HepG2 (cell line): Measurements from ENCODE around the gene PHF19. TPM values are rescaled to one million over a fixed set of nuclear protein-coding genes. Genes with fewer than 3 reads are reported as not detected.

Experiments
- CBX5 ChIP-seq: sonication (generic); formaldehyde crosslinking; IDR thresholded peaks from 2 replicates; pipeline ENCODE4 v1.4.0; 2020; ENCODE audit warnings: missing genetic modification reagents, borderline replicate concordance
- HMG20A ChIP-seq: IDR thresholded peaks from 2 replicates; pipeline ENCODE4 v1.6.1; 2016; ENCODE audit warnings: borderline replicate concordance
- MAFK ChIP-seq, 2 experiments: IDR thresholded peaks in 1 of 2; conservative IDR thresholded peaks in 1 of 2; 2 replicates each; pipeline ENCODE4 v1.6.1; 2011; ENCODE audit warnings: improper control_type of control experiment in 2 of 2, low read length in 2 of 2
- MTA1 ChIP-seq: sonication (generic); formaldehyde crosslinking; IDR thresholded peaks from 2 replicates; pipeline ENCODE4 v1.4.0; 2020; ENCODE audit warnings: missing genetic modification reagents, mild to moderate bottlenecking, borderline replicate concordance
- POLR2A ChIP-seq, 2 experiments: IDR thresholded peaks; 2 replicates each; pipeline ENCODE4 v1.6.1; 2011; ENCODE audit warnings: low read depth in 2 of 2, low read length in 2 of 2, mild to moderate bottlenecking in 1 of 2, moderate library complexity in 1 of 2; ENCODE audit not compliant: insufficient read depth in 1 of 2
- POLR2AphosphoS5 ChIP-seq: IDR thresholded peaks from 2 replicates; pipeline ENCODE4 v1.6.1; 2012; ENCODE audit warnings: low read depth, low read length
- PPARG ChIP-seq: conservative IDR thresholded peaks from 2 replicates; pipeline ENCODE4 v1.6.1; 2016; ENCODE audit warnings: missing biosample characterization, missing genetic modification reagents
- TBX3 ChIP-seq: fragments of 450-650 bp; IDR thresholded peaks from 2 replicates; pipeline ENCODE4 v1.6.1; 2017; ENCODE audit warnings: antibody characterized with exemption, mild to moderate bottlenecking, inconsistent platforms, borderline replicate concordance
- ZC3H13 ChIP-seq: sonication (generic); formaldehyde crosslinking; IDR thresholded peaks from 2 replicates; pipeline ENCODE4 v1.8.1; 2023; ENCODE audit warnings: mild to moderate bottlenecking, missing genetic modification reagents, moderate library complexity
- ZNF230 ChIP-seq: sonication (generic); formaldehyde crosslinking; IDR thresholded peaks from 2 replicates; pipeline ENCODE4 v1.4.0; 2020; ENCODE audit warnings: mild to moderate bottlenecking, missing genetic modification reagents
- ZNF24 ChIP-seq: fragments of 450-650 bp; IDR thresholded peaks from 2 replicates; pipeline ENCODE4 v1.6.1; 2017; ENCODE audit warnings: antibody characterized with exemption, mild to moderate bottlenecking
- ZNF431 ChIP-seq: sonication (generic); formaldehyde crosslinking; IDR thresholded peaks from 2 replicates; pipeline ENCODE4 v1.9.0; 2022; ENCODE audit warnings: missing genetic modification reagents, low read depth, mild to moderate bottlenecking, borderline replicate concordance
- ZNF484 ChIP-seq: sonication (generic); formaldehyde crosslinking; IDR thresholded peaks from 2 replicates; pipeline ENCODE4 v1.5.1; 2020; ENCODE audit warnings: mild to moderate bottlenecking, low read depth, missing genetic modification reagents, borderline replicate concordance
- ZNF572 ChIP-seq: sonication (generic); formaldehyde crosslinking; IDR thresholded peaks from 2 replicates; pipeline ENCODE4 v1.5.1; 2020; ENCODE audit warnings: mild to moderate bottlenecking, missing genetic modification reagents
- ZNF746 ChIP-seq: sonication (generic); formaldehyde crosslinking; IDR thresholded peaks from 2 replicates; pipeline ENCODE4 v1.8.0; 2022; ENCODE audit warnings: mild to moderate bottlenecking, missing genetic modification reagents
- ZNF83 ChIP-seq: sonication (generic); formaldehyde crosslinking; IDR thresholded peaks from 2 replicates; pipeline ENCODE4 v1.4.0; 2020; ENCODE audit warnings: missing genetic modification reagents, mild to moderate bottlenecking, borderline replicate concordance
- ZNF879 ChIP-seq: sonication (generic); formaldehyde crosslinking; IDR thresholded peaks from 2 replicates; pipeline ENCODE4 v1.8.1; 2023; ENCODE audit warnings: missing genetic modification reagents
- polyA plus RNA-seq, 8 experiments: library from polyadenylated mRNA; depleted of rRNA in 3 of 8; stranded (reverse) in 7 of 8; unstranded in 1 of 8; fragments of >200 nt; fragmentation: Illumina TruSeq in 4 of 8; extraction: Trizol in 4 of 8; gene quantifications; 2 replicates each; pipeline versions ENCODE4 v1.2.1 to v1.2.3, GENCODE V29; 2011 to 2016; ENCODE audit warnings: low read depth in 4 of 8, missing spikeins in 1 of 8, mixed read lengths in 1 of 8; ENCODE audit not compliant: insufficient read depth in 1 of 8
- total RNA-seq, 5 experiments: library from RNA; depleted of rRNA; stranded (reverse); fragments of >200 nt; fragmentation: Illumina TruSeq; extraction: Trizol; gene quantifications; 2 replicates each; pipeline ENCODE4 v1.2.3, GENCODE V29; 2016; ENCODE audit warnings: low read depth in 1 of 5
- TF ChIP-seq, protein P1 (sequence below): sonication (generic); formaldehyde crosslinking; IDR thresholded peaks from 2 replicates; pipeline ENCODE4 v1.4.0; 2020; ENCODE audit warnings: mild to moderate bottlenecking, missing genetic modification reagents
- TF ChIP-seq, protein P2 (sequence below): sonication (generic); formaldehyde crosslinking; IDR thresholded peaks from 2 replicates; pipeline ENCODE4 v1.9.0; 2021; ENCODE audit warnings: missing genetic modification reagents, mild to moderate bottlenecking, borderline replicate concordance
- TF ChIP-seq, protein P3 (sequence below): sonication (generic); formaldehyde crosslinking; IDR thresholded peaks from 2 replicates; pipeline ENCODE4 v1.4.0; 2020; ENCODE audit warnings: missing genetic modification reagents
- TF ChIP-seq, protein P4 (sequence below): sonication (generic); formaldehyde crosslinking; IDR thresholded peaks from 2 replicates; pipeline ENCODE4 v1.4.0; 2020; ENCODE audit warnings: missing genetic modification reagents, borderline replicate concordance

Gene PHF19
- total and polyA plus RNA-seq, 2 of the 13 experiments (the other 11 are each of a cell fraction or from before 2014, with no cell fraction given): 29.7 to 41.3 TPM

DNA sequence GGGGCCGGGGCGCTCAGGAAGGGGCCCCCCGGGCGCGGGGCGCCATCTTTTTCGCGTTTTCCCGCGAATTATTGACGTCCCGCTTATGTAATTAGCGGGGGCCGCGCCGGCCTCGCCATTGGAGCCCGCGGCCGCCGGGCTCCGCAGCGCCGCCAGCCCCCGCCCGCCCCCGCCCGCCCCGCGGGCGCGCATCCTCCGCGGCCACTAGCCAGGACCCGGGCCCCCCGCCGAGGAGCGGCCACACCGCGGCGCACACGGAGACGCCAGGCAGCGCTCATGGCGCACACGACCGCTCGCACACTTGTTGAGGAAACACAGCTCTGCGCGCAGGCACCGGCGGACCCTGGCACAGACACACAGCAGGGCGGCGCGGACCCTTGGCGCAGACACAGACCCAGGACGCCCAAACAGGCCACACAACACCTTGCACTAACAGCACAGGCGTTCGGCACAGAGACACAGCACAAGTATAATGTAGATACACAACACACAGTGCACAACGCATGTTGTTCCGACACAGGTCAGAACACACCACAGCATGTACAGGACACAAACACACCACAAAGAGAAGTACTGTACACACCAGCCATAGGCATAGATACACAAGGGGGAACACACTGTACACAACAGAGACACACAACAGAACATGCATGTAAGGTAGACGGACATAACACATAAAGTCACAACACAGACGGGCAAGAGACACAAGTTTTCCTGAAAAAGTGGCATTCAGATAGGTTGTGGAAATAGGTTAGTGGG lies 467 bp upstream of the PHF19 start (continued):
- TF ChIP-seq, protein P1, sequence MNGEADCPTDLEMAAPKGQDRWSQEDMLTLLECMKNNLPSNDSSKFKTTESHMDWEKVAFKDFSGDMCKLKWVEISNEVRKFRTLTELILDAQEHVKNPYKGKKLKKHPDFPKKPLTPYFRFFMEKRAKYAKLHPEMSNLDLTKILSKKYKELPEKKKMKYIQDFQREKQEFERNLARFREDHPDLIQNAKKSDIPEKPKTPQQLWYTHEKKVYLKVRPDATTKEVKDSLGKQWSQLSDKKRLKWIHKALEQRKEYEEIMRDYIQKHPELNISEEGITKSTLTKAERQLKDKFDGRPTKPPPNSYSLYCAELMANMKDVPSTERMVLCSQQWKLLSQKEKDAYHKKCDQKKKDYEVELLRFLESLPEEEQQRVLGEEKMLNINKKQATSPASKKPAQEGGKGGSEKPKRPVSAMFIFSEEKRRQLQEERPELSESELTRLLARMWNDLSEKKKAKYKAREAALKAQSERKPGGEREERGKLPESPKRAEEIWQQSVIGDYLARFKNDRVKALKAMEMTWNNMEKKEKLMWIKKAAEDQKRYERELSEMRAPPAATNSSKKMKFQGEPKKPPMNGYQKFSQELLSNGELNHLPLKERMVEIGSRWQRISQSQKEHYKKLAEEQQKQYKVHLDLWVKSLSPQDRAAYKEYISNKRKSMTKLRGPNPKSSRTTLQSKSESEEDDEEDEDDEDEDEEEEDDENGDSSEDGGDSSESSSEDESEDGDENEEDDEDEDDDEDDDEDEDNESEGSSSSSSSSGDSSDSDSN (CRISPR knock-in tag): peak; percentile 61; the same call in 1 of the 2 replicates
- TF ChIP-seq HMG20A (CRISPR knock-in tag) (0 out of 2 replicates have a peak, but pooled peaks have one; percentile 25), ZNF24 (no peak), TBX3 (no peak), ZNF230 (CRISPR knock-in tag) (0 out of 2 replicates have a peak, but pooled peaks have one; percentile 49), ZNF83 (CRISPR knock-in tag) (peak; percentile 63; the same call in 1 of the 2 replicates), POLR2AphosphoS5 (peak; percentile 22; the same call in 1 of the 2 replicates), ZNF484 (CRISPR knock-in tag) (no peak), ZNF746 (no peak), POLR2A (IDR thresholded peaks at IDR 0.05; ENCODE audit: insufficient read depth in 1 of 2, low read depth in 2 of 2, low read length in 2 of 2) (peak; percentile 14 to 70; a peak in 3 of 4 replicates), ZNF879 (CRISPR knock-in tag) (no peak), MAFK (conservative IDR thresholded peaks at IDR 0.05 in 1 of 2, IDR thresholded peaks at IDR 0.05 in 1 of 2; ENCODE audit: low read length in 2 of 2) (no peak), ZNF431 (CRISPR knock-in tag) (0 out of 2 replicates have a peak, but pooled peaks have one; percentile 54), CBX5 (CRISPR knock-in tag) (0 out of 2 replicates have a peak, but pooled peaks have one; percentile 46), ZC3H13 (CRISPR knock-in tag) (peak; percentile 76), ZNF572 (CRISPR knock-in tag) (no peak; the same call in 1 of the 2 replicates), PPARG (CRISPR knock-in tag) (no peak), MTA1 (CRISPR knock-in tag) (peak; percentile 85)
- TF ChIP-seq, protein P2, sequence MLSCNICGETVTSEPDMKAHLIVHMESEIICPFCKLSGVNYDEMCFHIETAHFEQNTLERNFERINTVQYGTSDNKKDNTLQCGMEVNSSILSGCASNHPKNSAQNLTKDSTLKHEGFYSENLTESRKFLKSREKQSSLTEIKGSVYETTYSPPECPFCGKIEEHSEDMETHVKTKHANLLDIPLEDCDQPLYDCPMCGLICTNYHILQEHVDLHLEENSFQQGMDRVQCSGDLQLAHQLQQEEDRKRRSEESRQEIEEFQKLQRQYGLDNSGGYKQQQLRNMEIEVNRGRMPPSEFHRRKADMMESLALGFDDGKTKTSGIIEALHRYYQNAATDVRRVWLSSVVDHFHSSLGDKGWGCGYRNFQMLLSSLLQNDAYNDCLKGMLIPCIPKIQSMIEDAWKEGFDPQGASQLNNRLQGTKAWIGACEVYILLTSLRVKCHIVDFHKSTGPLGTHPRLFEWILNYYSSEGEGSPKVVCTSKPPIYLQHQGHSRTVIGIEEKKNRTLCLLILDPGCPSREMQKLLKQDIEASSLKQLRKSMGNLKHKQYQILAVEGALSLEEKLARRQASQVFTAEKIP (CRISPR knock-in tag): no peak
- TF ChIP-seq, protein P3, sequence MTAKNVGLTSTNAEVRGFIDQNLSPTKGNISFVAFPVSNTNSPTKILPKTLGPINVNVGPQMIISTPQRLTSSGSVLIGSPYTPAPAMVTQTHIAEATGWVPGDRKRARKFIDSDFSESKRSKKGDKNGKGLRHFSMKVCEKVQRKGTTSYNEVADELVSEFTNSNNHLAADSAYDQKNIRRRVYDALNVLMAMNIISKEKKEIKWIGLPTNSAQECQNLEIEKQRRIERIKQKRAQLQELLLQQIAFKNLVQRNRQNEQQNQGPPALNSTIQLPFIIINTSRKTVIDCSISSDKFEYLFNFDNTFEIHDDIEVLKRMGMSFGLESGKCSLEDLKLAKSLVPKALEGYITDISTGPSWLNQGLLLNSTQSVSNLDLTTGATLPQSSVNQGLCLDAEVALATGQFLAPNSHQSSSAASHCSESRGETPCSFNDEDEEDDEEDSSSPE (CRISPR knock-in tag): peak; percentile 73
- TF ChIP-seq, protein P4, sequence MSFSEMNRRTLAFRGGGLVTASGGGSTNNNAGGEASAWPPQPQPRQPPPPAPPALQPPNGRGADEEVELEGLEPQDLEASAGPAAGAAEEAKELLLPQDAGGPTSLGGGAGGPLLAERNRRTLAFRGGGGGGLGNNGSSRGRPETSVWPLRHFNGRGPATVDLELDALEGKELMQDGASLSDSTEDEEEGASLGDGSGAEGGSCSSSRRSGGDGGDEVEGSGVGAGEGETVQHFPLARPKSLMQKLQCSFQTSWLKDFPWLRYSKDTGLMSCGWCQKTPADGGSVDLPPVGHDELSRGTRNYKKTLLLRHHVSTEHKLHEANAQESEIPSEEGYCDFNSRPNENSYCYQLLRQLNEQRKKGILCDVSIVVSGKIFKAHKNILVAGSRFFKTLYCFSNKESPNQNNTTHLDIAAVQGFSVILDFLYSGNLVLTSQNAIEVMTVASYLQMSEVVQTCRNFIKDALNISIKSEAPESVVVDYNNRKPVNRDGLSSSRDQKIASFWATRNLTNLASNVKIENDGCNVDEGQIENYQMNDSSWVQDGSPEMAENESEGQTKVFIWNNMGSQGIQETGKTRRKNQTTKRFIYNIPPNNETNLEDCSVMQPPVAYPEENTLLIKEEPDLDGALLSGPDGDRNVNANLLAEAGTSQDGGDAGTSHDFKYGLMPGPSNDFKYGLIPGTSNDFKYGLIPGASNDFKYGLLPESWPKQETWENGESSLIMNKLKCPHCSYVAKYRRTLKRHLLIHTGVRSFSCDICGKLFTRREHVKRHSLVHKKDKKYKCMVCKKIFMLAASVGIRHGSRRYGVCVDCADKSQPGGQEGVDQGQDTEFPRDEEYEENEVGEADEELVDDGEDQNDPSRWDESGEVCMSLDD (CRISPR knock-in tag): 0 out of 2 replicates have a peak, but pooled peaks have one; percentile 51
